T follicular helper cell (primary cell): ENCODE data around the gene SYT2.

Experiments
- DNase-seq: peaks from one replicate; pipeline ENCODE4 v3.0.0-alpha.2; 2020; ENCODE audit warnings: low read depth

The SYT2 gene

DNA sequence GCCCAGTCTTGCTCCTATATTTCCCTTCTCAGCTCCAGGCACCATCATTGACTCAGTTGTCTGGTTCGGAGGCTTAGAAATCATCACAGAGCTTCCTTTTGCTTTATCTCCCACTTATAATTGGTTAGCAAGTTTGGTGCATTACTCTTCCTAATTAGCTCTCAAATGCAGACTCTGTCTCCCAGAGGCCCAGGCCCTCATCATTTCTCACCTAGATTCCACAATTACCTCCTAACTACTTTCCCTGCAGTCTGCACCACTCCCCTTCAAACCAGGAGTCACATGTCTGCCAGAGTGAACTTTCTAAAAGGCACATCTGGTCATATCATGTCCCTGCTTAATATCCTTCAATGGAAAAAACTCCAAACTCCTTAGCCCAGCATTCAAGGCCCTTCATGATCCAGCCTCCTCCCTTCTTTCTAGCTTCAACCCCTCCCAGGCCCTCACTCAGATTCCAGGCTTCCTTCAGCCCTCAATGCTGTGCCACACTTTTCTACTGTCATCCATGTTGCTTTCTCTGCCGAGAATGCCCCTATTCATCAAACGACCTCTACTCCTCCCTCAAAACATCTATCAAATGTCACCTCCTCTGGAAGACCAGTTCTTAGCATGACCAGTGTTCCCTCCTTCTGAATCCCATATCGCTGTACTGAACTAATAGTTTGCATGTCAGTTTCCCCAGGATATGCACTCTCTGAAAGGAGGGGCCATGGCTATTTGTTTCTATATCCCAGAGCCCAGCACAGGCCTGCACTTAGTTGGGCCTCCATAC, 30.7 kb downstream of the SYT2 start:
- DNase-seq: no peak

DNA sequence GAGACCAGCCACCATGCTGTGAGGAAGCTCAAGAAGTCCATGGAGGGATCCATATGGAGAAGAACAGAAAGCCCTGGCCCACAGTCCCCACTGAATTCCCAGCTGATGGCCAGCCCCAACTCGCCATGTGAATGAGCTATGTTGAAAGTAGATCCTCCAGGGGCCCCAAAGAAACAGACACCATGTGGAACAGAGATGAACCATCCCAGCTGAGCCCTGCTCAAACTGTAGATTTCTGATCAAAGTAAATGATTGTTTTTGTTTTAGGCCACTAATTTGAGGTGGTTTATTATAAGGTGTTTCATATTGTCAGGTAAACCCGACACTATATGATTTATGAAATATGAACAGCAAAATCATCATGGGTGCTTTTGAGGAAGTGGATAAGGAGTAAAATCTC, 32.8 kb downstream of the SYT2 start:
- no peak for DNase-seq

DNA sequence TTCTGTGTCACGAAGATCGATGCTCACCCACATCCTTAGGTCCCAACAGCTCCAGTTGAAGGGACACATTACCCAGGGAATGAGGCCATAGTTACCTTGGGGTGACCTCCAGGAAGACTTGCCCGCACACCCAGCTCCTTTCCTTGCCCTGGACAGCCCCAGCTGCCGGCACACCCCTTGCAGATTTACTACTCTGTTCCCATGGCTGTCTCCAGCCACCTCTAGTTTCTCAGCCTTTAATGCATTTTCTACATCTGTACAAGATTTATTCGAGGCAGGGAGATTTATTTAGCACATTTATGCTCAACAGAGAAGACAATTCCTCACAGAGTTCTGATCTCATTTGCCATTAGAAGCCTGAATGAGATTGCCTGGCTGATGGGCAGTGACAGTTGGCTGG, 36.7 kb downstream of the SYT2 start:
- DNase-seq: no peak

DNA sequence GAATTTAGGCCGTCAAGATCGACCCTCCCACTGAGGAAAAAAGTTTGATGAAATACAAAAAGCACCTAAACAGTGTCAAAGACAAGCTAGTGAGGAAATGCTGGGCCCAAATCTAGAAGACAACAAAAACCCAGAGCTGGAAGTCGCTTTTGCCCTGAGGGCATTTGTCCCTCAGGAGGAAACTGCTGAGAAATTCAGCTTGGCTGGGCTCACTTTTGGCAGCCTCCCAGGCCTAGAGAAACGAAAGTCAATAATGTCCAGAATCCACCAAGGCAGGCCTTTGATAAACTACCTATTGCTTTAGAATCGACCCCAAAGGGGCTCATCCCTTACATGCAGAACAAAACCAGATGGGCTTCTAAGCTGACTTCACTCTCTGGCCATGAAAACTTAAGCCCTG, 38.9 kb downstream of the SYT2 start:
- DNase-seq: no peak

DNA sequence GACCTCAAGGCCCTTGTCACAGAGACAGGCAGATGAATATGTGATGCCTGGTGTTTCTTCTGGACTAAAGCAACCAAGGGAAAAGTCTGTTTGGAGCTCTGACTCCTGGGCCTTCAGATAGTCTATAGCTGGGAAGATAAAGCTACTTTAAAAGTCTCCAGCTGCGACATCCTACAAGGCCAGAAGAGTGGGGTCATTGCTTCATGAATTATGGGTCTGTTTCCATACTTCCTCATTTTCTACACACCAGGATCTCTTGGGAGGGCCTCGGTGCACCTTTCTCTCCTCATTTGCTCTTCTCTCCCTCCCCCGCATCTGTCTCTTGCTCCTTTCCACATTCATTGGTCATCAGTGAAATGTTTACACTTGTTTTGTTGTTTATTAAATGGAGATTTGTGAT, 44.8 kb downstream of the SYT2 start:
- DNase-seq: no peak

DNA sequence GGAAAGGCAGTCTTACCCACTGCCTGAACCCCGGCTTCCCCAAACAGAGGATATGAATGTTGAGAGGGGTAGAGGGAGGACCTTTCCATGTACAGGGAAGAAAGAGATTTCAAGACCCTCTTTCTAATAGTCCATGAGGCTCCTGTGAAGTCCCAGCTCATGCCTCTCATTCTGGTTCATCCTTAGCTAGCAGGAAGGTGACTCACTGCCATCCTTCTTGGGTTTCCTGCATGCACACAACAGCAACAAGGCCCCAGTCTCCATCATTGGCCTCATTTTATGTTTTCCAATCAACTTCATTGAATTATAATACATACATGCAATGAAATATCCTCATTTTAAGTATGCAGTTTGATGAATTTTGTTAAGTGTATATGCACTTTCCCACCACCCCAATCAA, 46.2 kb downstream of the SYT2 start:
- DNase-seq: no peak

DNA sequence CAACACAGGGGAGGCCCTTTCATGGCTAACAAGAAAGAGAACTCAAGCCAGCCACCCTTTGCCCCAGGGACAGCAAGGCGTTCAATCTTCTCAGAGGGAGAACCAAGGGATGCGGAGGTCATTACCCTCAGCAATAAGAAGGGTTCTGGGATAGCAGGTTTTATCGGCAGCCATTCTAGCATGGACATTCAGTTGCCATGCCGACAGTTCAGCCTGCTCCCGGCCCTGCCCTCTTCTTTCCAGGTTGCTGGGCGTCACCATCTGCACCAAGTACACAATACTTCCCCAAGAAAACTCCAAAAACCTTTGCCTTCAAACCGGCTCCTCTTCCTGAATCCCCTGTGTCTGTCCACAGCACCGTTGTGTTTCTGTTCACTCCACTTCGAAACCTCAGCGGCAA, 47.1 kb downstream of the SYT2 start:
- no peak for DNase-seq

DNA sequence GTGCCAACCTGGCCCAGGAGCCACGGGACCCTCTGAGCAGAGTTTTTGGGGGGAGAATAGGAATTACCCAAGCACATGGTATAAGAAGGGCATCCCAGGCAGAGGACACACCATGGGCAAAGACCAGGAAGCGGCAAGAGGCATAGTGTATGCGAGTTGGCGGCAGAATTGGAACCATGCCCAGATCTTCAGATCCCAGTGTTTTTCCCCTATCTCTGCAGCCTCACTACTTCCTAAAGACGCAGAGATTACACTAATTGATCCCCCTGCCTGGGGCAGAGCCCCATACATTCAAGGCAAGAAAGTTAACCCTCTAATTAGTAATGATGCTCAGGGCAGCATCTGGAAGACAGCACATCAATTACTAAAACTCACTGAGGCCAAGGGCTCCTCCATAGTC, 48.2 kb downstream of the SYT2 start:
- no peak for DNase-seq

DNA sequence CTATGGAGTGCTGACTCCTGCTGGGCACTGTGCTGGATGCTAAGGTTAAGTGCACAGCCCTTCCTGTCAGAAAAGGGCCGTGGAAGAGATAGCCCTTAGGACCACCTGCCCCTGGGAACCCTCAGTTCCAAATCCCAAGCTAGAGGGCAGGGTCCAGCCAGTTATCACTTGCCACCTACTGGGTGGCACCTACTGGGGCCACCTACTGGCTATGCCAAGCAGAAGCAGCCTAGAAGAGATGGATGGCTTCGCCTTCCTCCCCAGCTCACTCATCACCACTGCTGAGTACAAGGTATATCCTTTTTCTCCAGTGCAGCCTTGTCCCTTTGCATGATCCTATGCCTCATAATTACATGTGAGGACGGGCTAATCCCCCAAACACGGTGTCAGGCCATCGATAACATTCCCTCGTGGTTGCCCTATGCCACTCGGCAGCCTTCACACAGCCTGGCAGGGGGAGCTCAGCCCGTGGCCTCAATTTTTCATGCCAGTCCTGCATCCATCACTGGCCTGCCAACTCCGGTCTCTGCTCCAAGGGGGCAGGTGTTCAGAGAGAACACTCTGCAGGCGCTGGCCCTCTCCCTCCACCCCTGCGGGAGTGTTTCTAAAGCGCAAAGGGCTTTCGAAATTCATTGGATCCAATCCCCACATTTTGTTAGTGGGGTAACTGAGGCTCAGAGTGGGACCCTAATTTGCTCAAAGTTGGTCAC, 49.0 kb downstream of the SYT2 start:
- DNase-seq: no peak

DNA sequence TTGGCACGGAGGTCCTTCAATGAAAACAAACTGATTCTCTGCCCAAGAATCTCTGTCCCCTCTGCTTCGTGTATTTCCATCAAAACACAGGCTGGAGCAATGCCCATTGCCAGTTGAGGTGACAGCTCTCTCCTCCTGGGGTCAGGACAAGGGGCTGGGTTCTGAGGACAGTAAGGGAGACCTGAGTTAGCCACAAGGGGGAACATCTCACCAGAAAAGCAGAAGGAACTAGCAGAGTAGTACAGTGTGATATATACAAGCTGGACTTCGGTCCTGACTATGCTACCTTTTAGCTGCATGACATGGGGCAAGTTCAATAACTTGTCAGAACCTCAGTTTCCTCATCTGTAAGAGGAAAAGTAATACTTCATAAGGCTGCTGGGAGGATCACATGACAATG, 50.3 kb downstream of the SYT2 start:
- no peak for DNase-seq

DNA sequence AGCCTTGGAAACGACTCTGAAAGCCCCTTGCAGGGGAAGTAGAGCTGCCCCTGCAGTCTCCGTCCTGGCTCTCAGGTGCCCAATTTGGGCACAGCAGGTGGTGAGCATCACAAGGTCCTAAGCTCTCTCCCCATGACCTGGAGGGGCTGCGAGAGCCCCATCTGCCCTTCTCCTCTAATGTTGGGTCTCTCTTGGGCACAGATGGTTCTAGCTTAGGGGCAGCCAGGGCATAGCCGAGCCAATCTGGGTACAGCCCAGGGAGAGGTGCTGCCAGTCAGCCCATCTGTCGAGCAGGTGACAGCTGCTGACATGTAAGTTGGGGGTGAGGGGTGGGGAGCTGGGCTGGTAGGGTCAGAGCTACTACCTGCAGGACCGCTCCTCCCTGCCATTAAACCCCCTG, 50.7 kb downstream of the SYT2 start:
- no peak for DNase-seq

DNA sequence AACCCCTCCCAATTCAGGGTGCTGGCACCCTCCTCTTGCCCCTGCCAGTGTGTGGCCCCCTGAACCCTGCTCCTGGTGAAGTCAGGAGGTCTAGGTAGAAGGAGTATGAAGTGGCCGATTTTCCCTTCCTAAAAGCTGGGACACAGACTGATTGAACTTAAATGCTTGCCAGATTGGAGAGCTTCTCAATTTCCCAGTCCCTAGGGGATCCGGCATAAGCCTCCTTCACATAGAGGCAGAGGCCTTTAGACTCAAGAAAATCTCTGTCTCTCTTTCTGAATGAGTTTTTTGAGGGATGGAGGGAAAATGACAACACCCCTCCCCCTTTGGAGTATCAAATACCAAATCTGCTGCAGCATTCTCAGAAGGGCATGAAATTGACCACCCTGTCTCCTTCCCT, 51.5 kb downstream of the SYT2 start:
- no peak for DNase-seq

DNA sequence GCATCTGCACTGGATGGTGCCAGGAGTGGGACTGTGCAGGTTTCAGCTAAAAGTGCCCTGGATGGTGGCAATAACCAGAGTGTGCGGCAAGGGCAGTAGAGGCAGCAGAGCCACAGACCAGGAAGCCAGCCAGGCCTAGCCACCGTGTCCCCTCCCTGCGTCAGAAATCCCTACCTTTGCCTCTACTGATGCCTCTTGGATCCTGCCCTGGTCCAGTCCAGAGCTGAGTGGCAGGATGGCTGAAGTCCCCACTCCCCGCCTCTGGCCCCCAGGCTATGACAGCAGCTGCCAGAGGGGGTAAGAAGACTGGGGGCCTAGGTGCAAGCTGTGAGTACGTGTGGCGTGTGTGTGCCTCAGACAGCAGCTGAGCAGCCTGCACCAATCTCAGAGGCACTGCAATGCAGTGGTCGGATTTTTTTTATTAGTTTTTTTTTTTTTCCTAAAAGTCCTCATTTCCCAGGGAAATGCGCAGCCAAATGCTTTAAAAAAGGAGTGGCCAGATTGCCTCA, 51.9 kb downstream of the SYT2 start:
- no peak for DNase-seq

DNA sequence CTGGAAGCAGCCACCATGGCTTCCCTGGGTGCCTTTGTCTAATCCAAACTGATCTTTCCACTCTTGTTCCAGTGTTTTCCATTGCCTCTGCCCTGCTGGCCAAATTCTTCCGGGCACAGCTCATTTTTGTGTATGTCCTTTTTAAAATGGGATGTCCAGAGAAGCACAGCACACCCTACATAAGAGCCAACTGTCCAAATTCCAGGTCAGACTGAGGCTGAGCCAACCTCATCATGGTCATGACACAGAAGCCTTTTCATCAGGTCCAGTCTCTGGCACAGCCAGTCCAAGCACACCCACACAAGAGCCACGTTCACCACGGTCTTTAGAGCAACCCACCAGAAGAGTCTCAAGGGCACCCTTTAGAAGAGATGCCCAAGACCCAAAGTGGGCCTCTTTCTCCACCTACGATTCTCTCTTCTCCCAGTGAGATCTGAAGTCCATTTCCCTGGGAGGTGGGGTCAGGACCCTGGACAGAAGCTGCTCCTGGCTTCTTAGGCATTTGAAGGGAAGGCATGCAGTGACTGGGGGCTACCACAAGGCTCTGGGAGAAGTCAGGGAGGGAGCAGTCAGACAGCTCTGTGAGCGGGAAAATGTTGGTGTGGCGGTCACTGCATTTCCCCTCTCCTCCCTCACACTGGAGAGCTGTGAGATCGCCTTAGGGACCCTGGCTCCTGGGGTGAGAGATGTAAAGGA, 53.2 kb downstream of the SYT2 start:
- DNase-seq: no peak

DNA sequence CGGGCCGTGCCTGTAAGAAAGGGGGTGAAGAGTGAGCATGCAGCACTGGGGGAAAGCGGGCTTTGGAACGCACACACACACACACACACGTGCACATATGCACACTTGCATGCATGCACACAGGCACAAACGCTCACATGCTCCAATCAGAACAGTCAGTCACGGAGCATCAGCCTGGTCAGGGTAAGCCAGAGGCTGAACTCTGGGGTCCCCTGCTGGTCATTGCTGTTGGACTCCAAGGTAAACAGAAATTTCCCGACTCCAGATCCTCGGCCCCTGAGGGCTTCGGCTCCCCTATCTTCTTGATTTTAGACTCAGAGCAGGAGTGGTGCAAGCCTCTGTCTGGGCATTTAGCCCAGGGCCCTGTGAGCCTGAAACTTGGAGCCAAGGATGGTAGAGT, 54.2 kb downstream of the SYT2 start:
- no peak for DNase-seq

DNA sequence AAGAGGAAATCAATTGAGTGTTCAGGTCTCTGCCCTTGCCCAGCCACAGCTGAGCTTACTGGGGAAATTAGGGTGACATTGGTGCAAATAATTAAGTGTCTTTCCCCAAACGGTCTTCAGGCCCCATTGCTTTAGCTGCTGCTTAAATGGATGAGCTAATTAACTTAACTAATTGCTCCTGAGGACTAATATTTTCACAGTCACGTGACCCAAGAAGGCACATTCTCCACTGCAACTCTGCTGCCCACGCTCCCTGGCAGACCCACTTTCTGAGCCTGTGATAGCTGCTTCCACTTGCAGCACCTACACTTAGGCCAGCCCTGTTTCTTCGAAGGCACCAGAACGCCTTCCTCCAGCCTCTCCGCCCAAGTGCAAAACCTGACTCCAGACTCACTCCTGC, 56.2 kb downstream of the SYT2 start:
- DNase-seq: no peak

DNA sequence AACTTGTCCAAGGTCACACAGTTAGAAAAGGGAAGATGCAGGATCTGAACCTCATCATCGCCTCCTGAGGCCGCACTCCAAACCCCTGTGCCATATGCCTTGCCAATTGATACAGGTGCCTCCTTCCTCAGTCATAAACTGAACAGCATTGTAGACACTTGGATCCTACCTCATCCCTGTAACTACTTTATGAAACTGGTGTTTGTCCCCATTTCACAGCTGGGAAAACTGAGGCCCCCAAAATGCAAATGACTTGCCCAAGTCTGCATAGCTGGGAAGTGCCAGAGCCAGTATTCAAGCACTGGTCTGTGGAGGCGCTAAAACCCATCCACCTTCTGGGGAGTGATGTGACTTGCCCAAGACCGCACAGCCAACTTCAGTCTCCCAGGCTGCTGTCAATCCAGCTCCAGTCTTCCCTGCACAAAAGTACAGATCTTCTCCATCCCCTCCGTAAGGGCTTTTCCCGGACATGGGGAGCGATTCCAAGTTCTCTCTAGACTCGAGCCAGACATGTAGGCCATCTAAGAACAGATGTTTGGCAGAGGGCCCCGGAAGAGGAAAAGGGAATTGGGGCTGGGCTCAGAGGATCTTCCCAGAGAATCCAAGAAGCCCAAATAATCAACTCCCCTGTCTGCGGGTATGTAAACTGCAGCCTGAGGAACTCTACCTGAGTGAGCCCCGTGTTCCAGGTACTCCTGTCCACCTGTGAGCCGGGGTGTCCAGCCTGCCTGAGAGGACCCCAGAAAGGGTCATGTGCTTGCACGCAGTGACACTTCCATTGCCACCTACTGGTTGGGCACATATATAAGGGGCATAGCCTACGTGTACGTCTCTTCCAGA, 60.5 kb downstream of the SYT2 start:
- DNase-seq: no peak

DNA sequence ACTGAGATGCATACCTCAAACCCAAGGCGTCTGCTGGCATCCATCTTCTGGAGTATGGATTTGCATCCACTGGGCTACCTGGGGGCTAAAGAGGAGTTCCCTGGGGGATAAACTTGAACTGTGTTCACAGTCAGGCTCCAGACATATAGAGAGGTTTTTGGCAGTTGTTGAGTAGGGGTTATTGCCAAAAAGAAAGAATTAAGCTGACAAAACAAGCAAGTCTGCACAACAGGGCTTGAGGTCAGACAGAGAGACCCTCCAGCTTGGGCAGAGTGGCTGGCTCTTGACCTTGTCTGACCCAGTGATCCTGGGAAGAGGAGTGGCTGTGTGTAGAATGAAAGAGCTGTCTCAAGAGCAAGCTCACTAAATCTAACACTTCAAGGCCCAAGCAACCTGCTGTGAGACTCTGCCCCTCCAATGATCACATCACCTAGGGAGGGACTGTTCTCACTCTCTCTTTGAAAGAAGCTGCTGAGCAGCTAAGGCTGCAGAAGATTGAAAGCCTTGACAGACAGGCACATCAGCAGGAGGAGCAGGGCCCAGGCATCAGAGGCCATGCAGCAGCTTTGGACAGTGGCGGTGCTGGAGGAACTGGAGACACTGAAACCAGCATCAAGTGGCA, 61.5 kb downstream of the SYT2 start:
- DNase-seq: no peak

DNA sequence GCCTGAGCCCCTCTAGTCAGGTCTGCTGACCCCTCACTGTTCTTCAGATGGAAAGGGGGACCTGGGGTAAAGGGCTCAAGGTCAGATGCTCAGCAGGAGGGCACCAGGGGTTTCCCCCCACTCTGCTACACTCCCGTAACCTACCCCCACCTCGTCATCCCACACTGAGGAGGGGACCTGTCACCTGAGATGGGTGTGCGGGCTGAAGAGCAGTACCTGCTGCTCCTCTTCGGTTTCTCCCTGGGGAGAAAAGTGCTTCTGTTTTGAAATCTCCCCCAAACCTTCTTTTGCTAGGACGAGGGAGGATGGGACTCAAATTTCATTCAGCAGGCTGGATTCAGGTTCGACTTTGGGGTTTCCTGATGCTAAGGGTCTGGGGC, 65.2 kb downstream of the SYT2 start:
- DNase-seq: no peak

DNA sequence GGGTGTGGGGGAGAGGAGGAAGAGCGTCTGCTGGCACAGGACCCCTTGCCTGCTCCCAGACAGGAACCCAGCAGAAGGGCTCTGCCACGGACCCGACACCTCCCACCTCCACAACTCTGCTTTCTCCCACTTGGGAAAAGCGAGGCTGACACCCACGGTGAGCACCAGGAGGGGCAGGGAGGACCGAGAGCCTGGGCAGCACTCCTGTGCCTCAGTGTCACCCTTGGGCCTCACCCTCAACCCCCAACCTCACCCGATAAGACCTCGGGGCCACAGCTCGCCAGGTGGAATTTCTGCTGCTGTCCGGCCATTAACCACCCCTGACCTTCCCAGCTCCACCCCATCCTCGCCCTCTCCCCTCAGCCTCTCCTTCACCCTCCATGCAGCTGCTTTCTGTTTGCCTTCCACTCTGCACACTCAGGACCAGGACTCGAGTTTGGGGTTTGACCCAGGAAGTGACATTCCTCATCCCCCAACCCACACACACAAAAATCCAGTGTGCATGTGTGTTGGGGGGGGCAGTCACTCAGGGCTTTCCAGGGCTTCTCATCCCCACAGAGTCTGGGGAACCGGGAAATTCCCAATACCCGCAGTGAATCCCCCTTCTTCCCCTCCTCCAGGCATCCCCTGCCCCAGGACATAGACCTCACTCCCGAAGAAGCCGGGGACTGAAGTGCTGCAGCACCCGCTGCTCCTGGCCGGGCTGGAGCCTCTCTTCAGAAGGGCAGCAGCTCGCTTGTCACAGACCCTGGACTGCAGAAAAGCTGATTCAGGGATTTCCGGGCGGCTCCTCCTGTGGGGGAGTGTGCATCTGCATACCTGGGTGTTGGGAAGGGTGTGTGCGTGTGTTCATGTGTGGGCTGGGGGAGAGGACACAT, 65.8 kb downstream of the SYT2 start:
- no peak for DNase-seq
